GM23248 (cell line): ENCODE measurements around the gene PTPRN2.

ENCODE experiments used
- EZH2 ChIP-seq: fragments of 200-600 bp; sonication (generic); IDR thresholded peaks from 2 replicates; pipeline ENCODE4 v1.6.1; 2018; ENCODE audit warnings: antibody characterized with exemption, mild to moderate bottlenecking; ENCODE audit not compliant: insufficient read depth, poor library complexity, severe bottlenecking
- EZH2phosphoT487 ChIP-seq: fragments of 200-600 bp; sonication (generic); IDR thresholded peaks from 2 replicates; pipeline ENCODE4 v1.6.1; 2018; ENCODE audit warnings: antibody characterized with exemption, moderate library complexity, mild to moderate bottlenecking, low read depth; ENCODE audit not compliant: insufficient read depth

- no peak for TF ChIP-seq EZH2phosphoT487
- no peak for TF ChIP-seq EZH2
Observed at GRCh38 chr7:157927313-157927925, 660.2 kb downstream of the PTPRN2 start.
